ENCODE results near the gene NR6A1.

Gene NR6A1

DNA sequence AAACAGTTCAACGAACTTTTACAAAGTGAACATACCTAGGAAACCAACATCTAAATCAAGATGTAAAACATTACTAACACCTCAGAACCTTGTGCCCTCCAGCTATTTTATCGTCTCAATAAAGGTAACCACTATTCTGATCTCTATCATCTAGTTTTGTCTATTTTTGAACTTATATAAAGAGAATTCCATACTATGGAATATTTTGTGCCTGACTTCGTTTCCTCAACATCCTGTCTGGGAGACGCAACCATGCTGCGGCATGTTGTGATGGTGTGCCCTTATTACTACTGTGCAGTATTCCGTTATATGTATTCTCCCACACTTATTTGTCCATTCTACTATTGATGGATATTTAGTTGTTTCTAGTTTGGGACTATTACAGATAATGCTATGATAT is 99.2 kb downstream of the NR6A1 start:
- Histone ChIP-seq H3K9me3 (ENCODE audit: control insufficient read depth, low read length) (no peaks in the 10 kb centered on the region), H3K4me3 (ENCODE audit: low read depth, low read length) (no peak overlapping the region), H3K79me2 (no peaks in the 10 kb centered on the region)

DNA sequence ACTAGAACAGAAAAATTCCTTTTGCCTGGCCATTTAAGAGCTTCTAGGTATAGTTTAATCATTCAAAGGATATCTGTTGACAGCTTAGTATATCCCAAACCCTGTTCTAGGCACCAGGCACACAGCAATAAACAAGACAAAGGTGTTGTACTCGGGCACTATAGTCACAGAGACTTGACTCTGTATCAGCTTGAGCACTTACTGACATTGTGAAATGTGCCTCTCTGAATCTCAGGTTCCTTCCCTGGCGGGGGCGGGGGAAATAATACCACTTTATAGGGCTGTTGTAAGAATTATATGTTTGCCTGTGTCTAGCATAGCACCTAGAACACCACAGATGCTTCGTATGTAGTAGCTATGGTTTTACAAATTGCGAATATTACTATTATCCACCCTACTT is 104.5 kb downstream of the NR6A1 start:
- Histone ChIP-seq H3K9me3 (ENCODE audit: control insufficient read depth, low read length) (no peaks in the 10 kb centered on the region), H3K4me3 (ENCODE audit: low read depth, low read length) (no peak overlapping the region), H3K9ac (no peak overlapping the region), H3K27ac (no peak overlapping the region), H3K79me2 (peaks cover 5% of the 10 kb centered on the region), H3K4me1 (no peaks in the 10 kb centered on the region), H3K4me2 (ENCODE audit: low read length) (no peak overlapping the region), H2AFZ (no peak overlapping the region), H3K27me3 (ENCODE audit: control insufficient read depth, insufficient read depth, low read length) (no peaks in the 10 kb centered on the region), H3K36me3 (ENCODE audit: control insufficient read depth, insufficient read depth, low read length) (no peaks in the 10 kb centered on the region)
- no peak for TF ChIP-seq CTCF (IDR thresholded peaks at IDR 0.05)

More for the DNA sequence above, 99.2 kb downstream of the NR6A1 start:
- no peak overlapping the region for H3K9ac ChIP-seq
- H3K27me3 ChIP-seq (ENCODE audit: control insufficient read depth, insufficient read depth, low read length), result no peaks in the 10 kb centered on the region
- H2AFZ ChIP-seq, result no peak overlapping the region
- no peaks in the 10 kb centered on the region for H3K4me1 ChIP-seq
- no peak overlapping the region for H3K27ac ChIP-seq
- no peaks in the 10 kb centered on the region for H3K36me3 ChIP-seq (ENCODE audit: control insufficient read depth, insufficient read depth, low read length)
- TF ChIP-seq CTCF (IDR thresholded peaks at IDR 0.05), result no peak
- no peak overlapping the region for H3K4me2 ChIP-seq (ENCODE audit: low read length)

DNA sequence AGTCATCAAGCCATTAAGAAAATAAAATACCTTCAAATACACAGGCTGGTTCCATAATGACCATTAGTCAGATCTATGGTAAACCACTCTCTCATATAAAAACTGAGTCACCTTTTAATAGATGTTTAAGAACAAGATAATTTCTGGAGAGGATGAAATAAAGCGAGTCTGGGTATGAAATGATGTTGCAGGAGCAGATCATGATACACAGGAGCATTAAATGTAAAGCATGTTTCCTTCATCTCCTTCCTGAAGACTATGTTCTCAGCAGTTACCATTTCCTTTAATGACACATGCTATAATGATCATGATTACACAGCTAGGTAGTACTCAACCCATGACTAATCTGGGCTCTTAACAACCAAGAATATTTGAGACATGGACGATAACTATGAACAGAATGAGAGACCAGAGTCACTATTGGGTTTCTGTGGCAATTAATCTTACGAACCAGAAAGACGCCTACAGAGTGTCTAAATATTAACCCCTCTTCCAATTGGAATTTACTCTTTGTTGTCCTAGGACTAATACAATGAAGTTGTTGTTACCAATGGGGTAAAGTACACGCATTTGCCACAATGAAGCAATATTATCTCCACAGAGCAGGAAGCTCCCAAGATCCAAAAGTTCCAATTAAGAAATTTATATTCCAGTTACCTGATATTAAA is 105.6 kb downstream of the NR6A1 start:
- Histone ChIP-seq H2AFZ (no peak overlapping the region), H3K4me2 (ENCODE audit: low read length) (no peak overlapping the region), H3K4me3 (ENCODE audit: low read depth, low read length) (no peak overlapping the region), H3K27me3 (ENCODE audit: control insufficient read depth, insufficient read depth, low read length) (no peaks in the 10 kb centered on the region), H3K27ac (no peak overlapping the region), H3K9me3 (ENCODE audit: control insufficient read depth, low read length) (no peaks in the 10 kb centered on the region), H3K36me3 (ENCODE audit: control insufficient read depth, insufficient read depth, low read length) (no peaks in the 10 kb centered on the region), H3K4me1 (no peaks in the 10 kb centered on the region), H3K9ac (no peak overlapping the region), H3K79me2 (peaks cover 5% of the 10 kb centered on the region)
- no peak for TF ChIP-seq CTCF (IDR thresholded peaks at IDR 0.05)

DNA sequence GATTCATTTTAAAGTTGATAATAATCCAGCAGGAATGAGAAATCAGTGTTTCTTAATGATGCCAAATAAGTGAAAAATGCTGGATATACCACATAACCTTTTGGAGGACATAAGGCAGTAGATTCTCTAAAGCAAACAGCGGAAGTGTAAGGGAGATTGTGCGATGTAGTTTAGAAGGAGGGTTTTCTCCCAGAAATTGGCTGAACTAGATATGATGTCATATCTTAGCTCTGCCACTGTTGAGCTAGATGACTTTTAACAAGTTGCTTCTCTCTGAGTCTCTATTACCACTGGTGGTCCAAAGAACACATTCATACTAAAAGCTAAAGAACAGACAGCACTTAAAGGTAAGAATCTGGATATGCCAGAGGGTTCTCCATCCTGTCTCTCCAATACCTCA is 107.0 kb downstream of the NR6A1 start:
- Histone ChIP-seq H3K4me1 (no peaks in the 10 kb centered on the region), H3K4me3 (ENCODE audit: low read depth, low read length) (no peak overlapping the region), H3K9me3 (ENCODE audit: control insufficient read depth, low read length) (no peaks in the 10 kb centered on the region), H3K27ac (no peak overlapping the region), H2AFZ (no peak overlapping the region), H3K27me3 (ENCODE audit: control insufficient read depth, insufficient read depth, low read length) (no peaks in the 10 kb centered on the region), H3K36me3 (ENCODE audit: control insufficient read depth, insufficient read depth, low read length) (no peaks in the 10 kb centered on the region), H3K4me2 (ENCODE audit: low read length) (no peak overlapping the region), H3K9ac (no peak overlapping the region), H3K79me2 (peaks cover 5% of the 10 kb centered on the region)
- TF ChIP-seq CTCF (IDR thresholded peaks at IDR 0.05), result no peak

Measured in parathyroid adenoma (tissue), 2 donors.